ENCODE measurements around the gene TLE1.

The TLE1 gene

GRCh38 chr9:81666123-81666522 is 23.2 kb downstream of the TLE1 start:
- TF ChIP-seq CTCF (IDR thresholded peaks at IDR 0.05; ENCODE audit: low read length, missing control alignments), result no peak
- H3K4me3 ChIP-seq (replicated peaks; ENCODE audit: low read depth, low read length), result no peak overlapping the region
- no peak for DNase-seq (ENCODE audit: low read depth)

GRCh38 chr9:81665322-81665871 is 23.9 kb downstream of the TLE1 start:
- no peak for DNase-seq (ENCODE audit: low read depth)
- H3K4me3 ChIP-seq (replicated peaks; ENCODE audit: low read depth, low read length), result no peak overlapping the region
- TF ChIP-seq CTCF (IDR thresholded peaks at IDR 0.05; ENCODE audit: low read length, missing control alignments), result no peak

GRCh38 chr9:81664638-81665222 is 24.6 kb downstream of the TLE1 start:
- DNase-seq (ENCODE audit: low read depth), result no peak
- TF ChIP-seq CTCF (IDR thresholded peaks at IDR 0.05; ENCODE audit: low read length, missing control alignments), result no peak
- no peak overlapping the region for H3K4me3 ChIP-seq (replicated peaks; ENCODE audit: low read depth, low read length)

GRCh38 chr9:81661339-81661738 is 28.0 kb downstream of the TLE1 start:
- TF ChIP-seq CTCF (IDR thresholded peaks at IDR 0.05; ENCODE audit: low read length, missing control alignments), result no peak
- no peak for DNase-seq (ENCODE audit: low read depth)
- H3K4me3 ChIP-seq (replicated peaks; ENCODE audit: low read depth, low read length), result no peak overlapping the region

GRCh38 chr9:81656871-81657337 is 32.4 kb downstream of the TLE1 start:
- peak; percentile 18 for DNase-seq (ENCODE audit: low read depth)
- no peak overlapping the region for H3K4me3 ChIP-seq (replicated peaks; ENCODE audit: low read depth, low read length)
- no peak for TF ChIP-seq CTCF (IDR thresholded peaks at IDR 0.05; ENCODE audit: low read length, missing control alignments)

GRCh38 chr9:81656004-81656403 is 33.3 kb downstream of the TLE1 start:
- DNase-seq (ENCODE audit: low read depth), result peak; percentile 20
- H3K4me3 ChIP-seq (replicated peaks; ENCODE audit: low read depth, low read length), result no peak overlapping the region
- TF ChIP-seq CTCF (IDR thresholded peaks at IDR 0.05; ENCODE audit: low read length, missing control alignments), result no peak

- DNase-seq (ENCODE audit: low read depth), result peak; percentile 16
- TF ChIP-seq CTCF (IDR thresholded peaks at IDR 0.05; ENCODE audit: low read length, missing control alignments), result no peak
- H3K4me3 ChIP-seq (replicated peaks; ENCODE audit: low read depth, low read length), result no peak overlapping the region
These were observed 36.1 kb downstream of the TLE1 start for GRCh38 chr9:81653240-81653639.
